BE2C (cell line): ENCODE measurements around the gene NAGS.

ENCODE experiments used
- DNase-seq: peaks from one replicate; pipeline ENCODE4 v3.0.0-alpha.2; 2020
- H3K27me3 ChIP-seq: fragments of 250-450 bp; sonication (Bioruptor Pico); 2 replicates; pipeline ENCODE4 v1.5.1; 2020; ENCODE audit warnings: mild to moderate bottlenecking
- H3K36me3 ChIP-seq: fragments of 250-450 bp; sonication (Bioruptor Pico); 2 replicates; pipeline ENCODE4 v1.5.1; 2020; ENCODE audit warnings: mild to moderate bottlenecking
- H3K4me1 ChIP-seq: fragments of 250-450 bp; sonication (Bioruptor Pico); 2 replicates; pipeline ENCODE4 v1.5.1; 2020
- H3K4me3 ChIP-seq: 2 replicates; pipeline ENCODE4 v1.5.1; 2011; ENCODE audit warnings: low read depth, low read length
- H3K9me3 ChIP-seq: fragments of 250-450 bp; sonication (Bioruptor Pico); 2 replicates; pipeline ENCODE4 v1.5.1; 2020
- TF ChIP-seq, protein P1 (sequence below): IDR thresholded peaks from 2 replicates; pipeline ENCODE4 v1.5.1; 2012; ENCODE audit warnings: mild to moderate bottlenecking, low read depth, low read length

The NAGS gene

GRCh38 chr17:44008205-44008909 lies 3.9 kb downstream of the NAGS start:
- Histone ChIP-seq H3K9me3 (no peaks in the 10 kb centered on the region), H3K27me3 (peaks cover 23% of the 10 kb centered on the region), H3K4me1 (peaks cover 27% of the 10 kb centered on the region), H3K36me3 (peaks cover 17% of the 10 kb centered on the region), H3K4me3 (peak overlapping the region; percentile 74)
- TF ChIP-seq, protein P1, sequence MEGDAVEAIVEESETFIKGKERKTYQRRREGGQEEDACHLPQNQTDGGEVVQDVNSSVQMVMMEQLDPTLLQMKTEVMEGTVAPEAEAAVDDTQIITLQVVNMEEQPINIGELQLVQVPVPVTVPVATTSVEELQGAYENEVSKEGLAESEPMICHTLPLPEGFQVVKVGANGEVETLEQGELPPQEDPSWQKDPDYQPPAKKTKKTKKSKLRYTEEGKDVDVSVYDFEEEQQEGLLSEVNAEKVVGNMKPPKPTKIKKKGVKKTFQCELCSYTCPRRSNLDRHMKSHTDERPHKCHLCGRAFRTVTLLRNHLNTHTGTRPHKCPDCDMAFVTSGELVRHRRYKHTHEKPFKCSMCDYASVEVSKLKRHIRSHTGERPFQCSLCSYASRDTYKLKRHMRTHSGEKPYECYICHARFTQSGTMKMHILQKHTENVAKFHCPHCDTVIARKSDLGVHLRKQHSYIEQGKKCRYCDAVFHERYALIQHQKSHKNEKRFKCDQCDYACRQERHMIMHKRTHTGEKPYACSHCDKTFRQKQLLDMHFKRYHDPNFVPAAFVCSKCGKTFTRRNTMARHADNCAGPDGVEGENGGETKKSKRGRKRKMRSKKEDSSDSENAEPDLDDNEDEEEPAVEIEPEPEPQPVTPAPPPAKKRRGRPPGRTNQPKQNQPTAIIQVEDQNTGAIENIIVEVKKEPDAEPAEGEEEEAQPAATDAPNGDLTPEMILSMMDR, result peak; percentile 7; the same call in 1 of the 2 replicates
- no peak for DNase-seq

GRCh38 chr17:44010966-44011647 lies 6.7 kb downstream of the NAGS start:
- DNase-seq, result no peak
- Histone ChIP-seq H3K9me3 (no peaks in the 10 kb centered on the region), H3K27me3 (peaks cover 5% of the 10 kb centered on the region), H3K36me3 (peaks cover 17% of the 10 kb centered on the region), H3K4me1 (peaks cover 31% of the 10 kb centered on the region), H3K4me3 (no peak overlapping the region)
- TF ChIP-seq, protein P1, result no peak

GRCh38 chr17:44011876-44012275 lies 7.5 kb downstream of the NAGS start:
- H3K4me3 ChIP-seq, result peak overlapping the region; percentile 35
- peaks cover 31% of the 10 kb centered on the region for H3K4me1 ChIP-seq
- TF ChIP-seq, protein P1, result no peak
- peak; percentile 51 for DNase-seq
- peaks cover 17% of the 10 kb centered on the region for H3K36me3 ChIP-seq
- H3K9me3 ChIP-seq, result no peaks in the 10 kb centered on the region
- no peaks in the 10 kb centered on the region for H3K27me3 ChIP-seq

DNA sequence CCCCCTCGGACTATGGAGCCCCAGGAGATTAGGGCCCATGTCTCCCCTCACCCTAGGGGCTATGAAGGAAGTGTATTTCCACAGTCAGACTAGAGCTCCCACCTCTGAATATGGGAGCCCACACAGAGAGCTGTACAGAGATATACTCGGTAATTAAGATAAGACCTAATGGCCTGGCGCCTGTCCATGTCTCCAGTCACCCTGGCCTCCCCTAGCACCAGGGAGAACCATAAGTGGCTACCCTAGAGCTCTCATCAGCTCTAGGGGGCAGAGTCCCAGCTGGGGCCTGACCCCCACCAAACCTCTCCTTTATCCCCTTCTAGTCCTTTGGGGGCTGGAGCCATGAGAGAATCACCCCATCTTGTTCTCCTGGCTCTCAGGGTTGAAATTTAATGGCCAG lies 8.0 kb downstream of the NAGS start:
- H3K4me3 ChIP-seq, result peak overlapping the region; percentile 35
- peaks cover 17% of the 10 kb centered on the region for H3K36me3 ChIP-seq
- H3K4me1 ChIP-seq, result peaks cover 31% of the 10 kb centered on the region
- TF ChIP-seq, protein P1, result peak; percentile 21; the same call in 1 of the 2 replicates
- peak; percentile 77 for DNase-seq
- H3K27me3 ChIP-seq, result no peaks in the 10 kb centered on the region
- H3K9me3 ChIP-seq, result no peaks in the 10 kb centered on the region

DNA sequence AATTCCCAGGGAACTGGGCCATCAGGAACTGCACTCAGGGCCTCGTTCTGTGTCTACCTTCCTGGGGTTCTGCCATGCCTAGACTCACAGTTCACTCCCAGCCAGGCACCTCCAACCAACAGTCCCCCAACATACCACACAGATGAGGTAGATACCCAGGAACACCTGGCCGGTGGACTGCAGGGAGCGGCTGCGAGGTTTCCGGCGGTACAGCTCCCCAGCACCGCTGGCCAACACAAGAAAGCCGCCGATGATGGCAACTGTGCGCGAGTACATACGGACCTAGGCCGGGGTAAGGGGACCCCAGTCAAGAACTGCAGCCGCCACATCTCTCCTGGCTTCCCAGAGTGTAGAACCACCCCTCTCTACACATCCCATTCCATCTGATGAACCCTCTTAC lies 8.5 kb downstream of the NAGS start:
- DNase-seq, result no peak
- Histone ChIP-seq H3K36me3 (peaks cover 17% of the 10 kb centered on the region), H3K9me3 (no peaks in the 10 kb centered on the region), H3K4me1 (peaks cover 31% of the 10 kb centered on the region), H3K4me3 (peak overlapping the region; percentile 15; the same call in 1 of the 2 replicates), H3K27me3 (no peaks in the 10 kb centered on the region)
- TF ChIP-seq, protein P1, result no peak

DNA sequence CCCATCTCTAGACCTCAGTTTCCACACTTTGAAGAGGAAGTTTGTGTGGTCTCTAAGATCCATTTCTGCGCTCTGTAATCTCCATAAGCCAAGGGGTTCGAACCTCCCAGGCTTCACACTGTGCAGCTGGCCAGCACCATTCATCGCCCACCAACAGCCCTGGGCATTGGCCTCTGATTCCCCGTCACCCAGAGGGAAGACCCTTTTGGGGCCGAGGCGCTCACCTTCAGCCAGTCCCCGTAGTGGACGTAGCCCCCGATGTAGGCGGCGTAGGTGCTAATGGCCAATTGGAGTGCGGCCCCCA lies 9.7 kb downstream of the NAGS start:
- Histone ChIP-seq H3K4me3 (peak overlapping the region; percentile 97), H3K36me3 (peaks cover 22% of the 10 kb centered on the region), H3K9me3 (no peaks in the 10 kb centered on the region), H3K4me1 (peaks cover 40% of the 10 kb centered on the region), H3K27me3 (no peaks in the 10 kb centered on the region)
- TF ChIP-seq, protein P1, result no peak
- DNase-seq, result no peak
